ENCODE results near the gene ARL3.
A peak's percentile ranks its signal among the peaks of the same experiment; 100 is the strongest.

Gene ARL3

DNA sequence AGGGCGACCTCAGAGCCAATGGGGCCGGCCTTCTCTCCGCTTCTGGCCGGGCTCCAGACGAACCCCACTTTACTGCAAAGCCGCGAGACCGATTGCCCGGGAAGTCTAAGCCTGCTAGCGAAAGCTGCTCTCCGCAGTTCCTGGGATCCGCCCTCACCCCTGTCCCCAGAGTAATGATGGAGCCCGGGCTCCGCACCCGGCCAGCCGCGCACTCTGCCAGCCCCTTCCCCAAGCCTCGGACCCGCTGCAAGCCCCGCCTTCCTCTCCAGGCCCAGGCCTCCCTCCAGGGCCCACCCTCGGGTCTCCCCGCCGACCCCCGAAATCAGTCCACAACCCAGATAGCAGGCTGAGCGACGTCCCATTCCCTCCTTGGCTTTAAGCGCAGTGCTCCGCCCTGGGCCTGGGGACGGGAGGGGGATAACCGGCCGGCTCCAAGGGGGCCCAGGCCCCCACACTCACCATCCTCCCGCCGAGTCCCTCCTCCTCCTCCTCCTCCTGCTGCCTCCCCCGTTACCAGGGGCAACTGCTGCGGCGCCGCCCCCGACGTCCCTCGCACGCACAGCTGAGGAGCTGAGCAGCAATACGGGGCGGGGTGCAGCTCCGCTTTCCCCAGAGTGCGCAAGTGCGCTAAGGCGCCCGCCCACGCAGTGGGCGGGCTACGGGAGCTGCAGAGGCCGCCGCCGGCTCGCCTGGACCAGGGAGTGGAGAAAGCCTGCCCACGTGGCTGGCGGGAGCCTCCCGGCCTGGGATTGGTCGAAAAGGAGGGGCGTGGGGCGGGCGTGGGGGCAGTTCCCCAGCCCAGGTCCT, at the start of gene ARL3:
Gene ARL3, minus strand, starts transcription at position 584 of the 807 bp plus-strand sequence. Its CDS starts 122 bp downstream, at position 462.
- Histone ChIP-seq H4K20me1 (ENCODE audit: control insufficient read depth, insufficient read depth, low read depth, low read length) (no peaks in the 10 kb centered on the region), H3K4me3 (ENCODE audit: low read length) (peak within 1 kb of the TSS; percentile 77), H3K36me3 (ENCODE audit: control insufficient read depth, low read length) (peaks cover 30% of the 10 kb centered on the region), H3K4me1 (ENCODE audit: control insufficient read depth, low read length) (peaks cover 55% of the 10 kb centered on the region), H3K4me2 (ENCODE audit: low read length) (peak within 1 kb of the TSS; percentile 94), H3K27ac (ENCODE audit: low read depth, low read length) (peak within 1 kb of the TSS; percentile 88), H3K79me2 (ENCODE audit: control insufficient read depth, low read length) (peaks cover 92% of the 10 kb centered on the region), H3K27me3 (ENCODE audit: control insufficient read depth, low read length) (no peaks in the 10 kb centered on the region), H3F3A (ENCODE audit: control insufficient read depth, insufficient read depth) (peaks cover 13% of the 10 kb centered on the region), H3K9me2 (replicated peaks; ENCODE audit: control insufficient read depth, low read length) (no peaks in the 10 kb centered on the region), H3K9me3 (ENCODE audit: control insufficient read depth, insufficient read depth, low read length) (no peaks in the 10 kb centered on the region)
- TF ChIP-seq, protein P1, sequence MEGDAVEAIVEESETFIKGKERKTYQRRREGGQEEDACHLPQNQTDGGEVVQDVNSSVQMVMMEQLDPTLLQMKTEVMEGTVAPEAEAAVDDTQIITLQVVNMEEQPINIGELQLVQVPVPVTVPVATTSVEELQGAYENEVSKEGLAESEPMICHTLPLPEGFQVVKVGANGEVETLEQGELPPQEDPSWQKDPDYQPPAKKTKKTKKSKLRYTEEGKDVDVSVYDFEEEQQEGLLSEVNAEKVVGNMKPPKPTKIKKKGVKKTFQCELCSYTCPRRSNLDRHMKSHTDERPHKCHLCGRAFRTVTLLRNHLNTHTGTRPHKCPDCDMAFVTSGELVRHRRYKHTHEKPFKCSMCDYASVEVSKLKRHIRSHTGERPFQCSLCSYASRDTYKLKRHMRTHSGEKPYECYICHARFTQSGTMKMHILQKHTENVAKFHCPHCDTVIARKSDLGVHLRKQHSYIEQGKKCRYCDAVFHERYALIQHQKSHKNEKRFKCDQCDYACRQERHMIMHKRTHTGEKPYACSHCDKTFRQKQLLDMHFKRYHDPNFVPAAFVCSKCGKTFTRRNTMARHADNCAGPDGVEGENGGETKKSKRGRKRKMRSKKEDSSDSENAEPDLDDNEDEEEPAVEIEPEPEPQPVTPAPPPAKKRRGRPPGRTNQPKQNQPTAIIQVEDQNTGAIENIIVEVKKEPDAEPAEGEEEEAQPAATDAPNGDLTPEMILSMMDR (IDR thresholded peaks at IDR 0.05; ENCODE audit: low read depth, low read length, poor library complexity, severe bottlenecking) = peak; percentile 52
- no peak for TF ChIP-seq EZH2phosphoT487 (IDR thresholded peaks at IDR 0.05; ENCODE audit: borderline replicate concordance, low read length)

GRCh38 chr10:102763037-102763607, 48.9 kb upstream of the ARL3 start:
- H3K4me2 ChIP-seq (ENCODE audit: low read length) = no peak overlapping the region
- H4K20me1 ChIP-seq (ENCODE audit: control insufficient read depth, insufficient read depth, low read depth, low read length) = no peaks in the 10 kb centered on the region

GRCh38 chr10:102762401-102763015, 48.3 kb upstream of the ARL3 start:
- no peak for TF ChIP-seq EZH2phosphoT487 (IDR thresholded peaks at IDR 0.05; ENCODE audit: borderline replicate concordance, low read length)
- TF ChIP-seq, protein P1 (IDR thresholded peaks at IDR 0.05; ENCODE audit: low read depth, low read length, poor library complexity, severe bottlenecking) = no peak
- H3F3A ChIP-seq (ENCODE audit: control insufficient read depth, insufficient read depth) = no peaks in the 10 kb centered on the region
- no peak overlapping the region for H3K4me3 ChIP-seq (ENCODE audit: low read length)
- H3K9me3 ChIP-seq (ENCODE audit: control insufficient read depth, insufficient read depth, low read length) = no peaks in the 10 kb centered on the region
- H3K9me2 ChIP-seq (replicated peaks; ENCODE audit: control insufficient read depth, low read length) = no peaks in the 10 kb centered on the region
- no peaks in the 10 kb centered on the region; the same call in 1 of the 2 replicates for H3K36me3 ChIP-seq (ENCODE audit: control insufficient read depth, low read length)
- no peaks in the 10 kb centered on the region for H3K27me3 ChIP-seq (ENCODE audit: control insufficient read depth, low read length)
- no peaks in the 10 kb centered on the region for H4K20me1 ChIP-seq (ENCODE audit: control insufficient read depth, insufficient read depth, low read depth, low read length)
- H3K4me1 ChIP-seq (ENCODE audit: control insufficient read depth, low read length) = no peaks in the 10 kb centered on the region
- H3K4me2 ChIP-seq (ENCODE audit: low read length) = no peak overlapping the region
- peaks cover 14% of the 10 kb centered on the region for H3K79me2 ChIP-seq (ENCODE audit: control insufficient read depth, low read length)
- H3K27ac ChIP-seq (ENCODE audit: low read depth, low read length) = no peak overlapping the region

More at GRCh38 chr10:102763037-102763607, 48.9 kb upstream of the ARL3 start:
- Histone ChIP-seq H3K4me3 (ENCODE audit: low read length) (no peak overlapping the region), H3K27ac (ENCODE audit: low read depth, low read length) (no peak overlapping the region), H3K4me1 (ENCODE audit: control insufficient read depth, low read length) (no peaks in the 10 kb centered on the region), H3K79me2 (ENCODE audit: control insufficient read depth, low read length) (peaks cover 10% of the 10 kb centered on the region; the same call in 1 of the 2 replicates), H3F3A (ENCODE audit: control insufficient read depth, insufficient read depth) (no peaks in the 10 kb centered on the region), H3K27me3 (ENCODE audit: control insufficient read depth, low read length) (no peaks in the 10 kb centered on the region), H3K9me3 (ENCODE audit: control insufficient read depth, insufficient read depth, low read length) (no peaks in the 10 kb centered on the region), H3K9me2 (replicated peaks; ENCODE audit: control insufficient read depth, low read length) (no peaks in the 10 kb centered on the region), H3K36me3 (ENCODE audit: control insufficient read depth, low read length) (no peaks in the 10 kb centered on the region; the same call in 1 of the 2 replicates)
- no peak for TF ChIP-seq EZH2phosphoT487 (IDR thresholded peaks at IDR 0.05; ENCODE audit: borderline replicate concordance, low read length)
- TF ChIP-seq, protein P1 (IDR thresholded peaks at IDR 0.05; ENCODE audit: low read depth, low read length, poor library complexity, severe bottlenecking) = no peak
